HCT116 (cell line): ENCODE measurements around the gene SRGAP1. TPM values are rescaled to one million over a fixed set of nuclear protein-coding genes. Genes with fewer than 3 reads are reported as not detected.

Source experiments
- ATAC-seq: fragments of 200-7000 bp; cut with Tn5 transposase; 2 replicates; pipeline ENCODE4 v1.9.1; 2020; ENCODE audit warnings: mild to moderate bottlenecking, moderate library complexity
- BruUV-seq: library from RNA; stranded (reverse); fragments of 400-500 nt; replicated peaks from 2 replicates; lab custom pipeline; 2021; lab: Mats Ljungman, UMichigan
- CTCF ChIA-PET: fragments of 300-600 bp; sonication (Branson Sonifier 250); formaldehyde crosslinking; loops from one replicate; lab custom pipeline; 2021; ENCODE audit warnings: antibody characterized with exemption; lab: Charles Lee
- POLR2A ChIA-PET: fragments of 300-600, 350-600 bp; sonication (Branson Sonifier 250); formaldehyde crosslinking; loops from one replicate; lab custom pipeline; 2021; ENCODE audit warnings: antibody characterized with exemption; lab: Charles Lee
- RAD21 ChIA-PET, 2 experiments: fragments of 300-600 bp; sonication (Branson Sonifier 250); formaldehyde crosslinking; loops; one replicate each; lab custom pipeline; 2023; ENCODE audit warnings: low total read pairs in 2 of 2; ENCODE audit not compliant: uncharacterized antibody in 2 of 2, unreplicated experiment in 2 of 2, low non-redundant PET in 1 of 2; lab: Charles Lee
- DNase-seq: peaks from one replicate; pipeline ENCODE4 v3.0.0-alpha.2; 2010; ENCODE audit warnings: low read depth, low spot score
- H2AFZ ChIP-seq: fragments of 200-600 bp; shearing (Covaris generic), sonication (generic); 2 replicates; pipeline ENCODE4 v1.6.1; 2017; ENCODE audit warnings: low read depth, mixed run types, mixed read lengths, antibody characterized with exemption, low read length; ENCODE audit not compliant: poor library complexity, severe bottlenecking
- H3K27ac ChIP-seq: 2 replicates; pipeline ENCODE4 v1.5.1; 2012; ENCODE audit warnings: low read depth, low read length
- H3K27me3 ChIP-seq: fragments of 200-600 bp; sonication (generic); 2 replicates; pipeline ENCODE4 v1.6.1; 2016; ENCODE audit warnings: mixed run types, low read length, mixed read lengths; ENCODE audit not compliant: insufficient read depth
- H3K36me3 ChIP-seq, 2 experiments: fragments of 200-500 bp in 1 of 2; fragments of 200-600 bp in 1 of 2; sonication (Bioruptor generic) in 1 of 2; sonication (generic) in 1 of 2; 2 replicates each; pipeline versions ENCODE4 v1.5.1 to v1.6.1; 2014 to 2016; ENCODE audit warnings: low read length in 2 of 2, inconsistent platforms in 1 of 2, mixed read lengths in 1 of 2, mixed run types in 1 of 2; ENCODE audit not compliant: insufficient read depth in 2 of 2, control insufficient read depth in 1 of 2
- H3K4me1 ChIP-seq, 2 experiments: fragments of 200-600 bp in 1 of 2; sonication (generic) in 1 of 2; 2 replicates each; pipeline versions ENCODE4 v1.5.1 to v1.6.1; 2012 to 2017; ENCODE audit warnings: low read length in 2 of 2, inconsistent platforms in 1 of 2, mild to moderate bottlenecking in 1 of 2, mixed read lengths in 1 of 2, mixed run types in 1 of 2, moderate library complexity in 1 of 2; ENCODE audit not compliant: insufficient read depth in 2 of 2, control insufficient read depth in 1 of 2
- H3K4me2 ChIP-seq: fragments of 200-600 bp; sonication (generic); 2 replicates; pipeline ENCODE4 v1.6.1; 2017; ENCODE audit warnings: mixed run types, low read length, mixed read lengths
- H3K4me3 ChIP-seq, 2 experiments: fragments of 200-600 bp in 1 of 2; sonication (generic) in 1 of 2; replicated peaks in 1 of 2; 2 replicates each; pipeline ENCODE4 v1.5.1; 2011 to 2016; ENCODE audit warnings: low read length in 2 of 2, control low read depth in 1 of 2, low read depth in 1 of 2, mild to moderate bottlenecking in 1 of 2, mixed read lengths in 1 of 2, mixed run types in 1 of 2
- H3K79me2 ChIP-seq: fragments of 200-600 bp; sonication (generic); 2 replicates; pipeline ENCODE4 v1.6.1; 2017; ENCODE audit warnings: mild to moderate bottlenecking, mixed run types, low read length, moderate library complexity, mixed read lengths; ENCODE audit not compliant: insufficient read depth
- H3K9ac ChIP-seq: fragments of 200-600 bp; sonication (generic); 2 replicates; pipeline ENCODE4 v1.6.1; 2016; ENCODE audit warnings: low read length, mixed read lengths
- H3K9me2 ChIP-seq: fragments of 200-600 bp; sonication (generic), shearing (Covaris generic); 2 replicates; pipeline ENCODE4 v1.6.1; 2017; ENCODE audit warnings: mixed run types, mild to moderate bottlenecking, moderate library complexity; ENCODE audit not compliant: insufficient read depth
- H3K9me3 ChIP-seq, 2 experiments: fragments of 200-500 bp in 1 of 2; fragments of 200-600 bp in 1 of 2; sonication (Bioruptor generic) in 1 of 2; sonication (generic) in 1 of 2; 2 replicates each; pipeline ENCODE4 v1.6.1; 2014 to 2017; ENCODE audit warnings: low read length in 2 of 2, mixed read lengths in 2 of 2, inconsistent platforms in 1 of 2, low read depth in 1 of 2, mild to moderate bottlenecking in 1 of 2, mixed run types in 1 of 2, moderate library complexity in 1 of 2; ENCODE audit not compliant: control insufficient read depth in 1 of 2, insufficient read depth in 1 of 2
- H4K20me1 ChIP-seq: fragments of 200-600 bp; sonication (generic), shearing (Covaris generic); 2 replicates; pipeline ENCODE4 v1.6.1; 2017; ENCODE audit warnings: mixed run types, mild to moderate bottlenecking, moderate library complexity; ENCODE audit not compliant: insufficient read depth
- CBX3 ChIP-seq: IDR thresholded peaks from 2 replicates; pipeline ENCODE4 v1.6.1; 2012; ENCODE audit warnings: low read depth
- CEBPB ChIP-seq: IDR thresholded peaks from 2 replicates; pipeline ENCODE4 v1.6.1; 2012; ENCODE audit warnings: low read depth
- EGR1 ChIP-seq: IDR thresholded peaks from 2 replicates; pipeline ENCODE4 v1.6.1; 2012; ENCODE audit warnings: low read depth
- ELF1 ChIP-seq: IDR thresholded peaks from 2 replicates; pipeline ENCODE4 v1.6.1; 2012; ENCODE audit warnings: low read depth, borderline replicate concordance
- EZH2 ChIP-seq: fragments of 200-600 bp; sonication (generic); IDR thresholded peaks from 2 replicates; pipeline ENCODE4 v1.6.1; 2017; ENCODE audit warnings: antibody characterized with exemption, mixed run types
- FOSL1 ChIP-seq: IDR thresholded peaks from 2 replicates; pipeline ENCODE4 v1.6.1; 2012; ENCODE audit warnings: low read depth
- RAD21 ChIP-seq: IDR thresholded peaks from 2 replicates; pipeline ENCODE4 v1.6.1; 2012; ENCODE audit warnings: low read depth, mild to moderate bottlenecking
- SIN3A ChIP-seq: IDR thresholded peaks from 2 replicates; pipeline ENCODE4 v1.6.1; 2012; ENCODE audit warnings: low read depth
- SRF ChIP-seq: IDR thresholded peaks from 2 replicates; pipeline ENCODE4 v1.6.1; 2012; ENCODE audit warnings: low read depth
- TCF7L2 ChIP-seq: IDR thresholded peaks from 2 replicates; pipeline ENCODE4 v1.7.0; 2011; ENCODE audit warnings: borderline replicate concordance, inconsistent platforms; ENCODE audit not compliant: insufficient read depth, insufficient read length; ENCODE audit errors: extremely low read depth
- YY1 ChIP-seq: IDR thresholded peaks from 2 replicates; pipeline ENCODE4 v1.6.1; 2011; ENCODE audit warnings: low read length, low read depth, moderate library complexity, mild to moderate bottlenecking; ENCODE audit not compliant: insufficient replicate concordance; ENCODE audit errors: extremely low read depth
- ZFX ChIP-seq: fragments of 450-650 bp; IDR thresholded peaks from 2 replicates; pipeline ENCODE4 v1.6.1; 2017
- intact Hi-C: fragments of 100-400 bp; cut with micrococcal nuclease; formaldehyde crosslinking; loops from 2 replicates; pipeline ENCODE4 v1.10.0; 2022
- total RNA-seq: library from RNA; stranded (reverse); gene quantifications from one replicate; pipeline ENCODE4 v1.2.1, GENCODE V29; 2021; ENCODE audit not compliant: unreplicated experiment
- TF ChIP-seq, protein P1 (sequence below): IDR thresholded peaks from 2 replicates; pipeline ENCODE4 v1.6.1; 2012; ENCODE audit warnings: low read depth
- TF ChIP-seq, protein P2 (sequence below): IDR thresholded peaks from 2 replicates; pipeline ENCODE4 v1.6.1; 2012
- TF ChIP-seq, protein P3 (sequence below): IDR thresholded peaks from 2 replicates; pipeline ENCODE4 v1.6.1; 2012

Gene SRGAP1
- total RNA-seq, 1 experiment from 2014 or later, result 16.6 TPM

DNA sequence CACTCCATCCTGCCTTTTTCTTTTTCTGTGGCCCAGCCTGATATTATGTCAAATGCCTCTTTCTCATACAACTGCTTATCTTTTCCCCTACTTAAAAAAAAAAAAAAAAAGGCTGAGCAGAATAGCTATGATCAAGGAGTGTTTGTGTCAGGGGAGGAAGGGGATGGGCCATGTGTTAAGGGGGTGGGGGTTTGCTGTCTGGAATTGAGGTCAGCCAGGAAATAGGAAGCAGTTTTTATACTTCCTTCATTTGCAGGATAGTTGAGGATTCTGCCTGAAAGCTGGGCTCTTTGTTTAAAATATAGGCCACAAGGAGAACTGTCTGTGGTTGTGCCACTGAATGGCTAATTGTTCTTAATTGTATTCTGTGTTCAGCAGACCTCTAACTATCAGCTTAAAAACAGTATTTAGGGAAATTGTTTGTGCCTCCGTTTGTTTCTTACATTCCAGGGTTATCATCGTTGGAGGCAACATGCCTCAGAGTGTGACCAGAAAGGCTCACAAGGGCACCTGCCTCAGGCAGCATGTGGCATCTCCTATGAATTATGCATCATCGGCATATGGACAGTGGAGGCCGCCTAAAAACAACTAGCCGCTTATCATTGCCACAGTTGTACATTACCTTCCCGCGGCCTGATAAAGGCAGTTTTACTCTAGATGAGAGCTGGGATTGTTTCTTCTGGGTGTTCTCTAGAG is 96.0 kb downstream of the SRGAP1 start (continued):
- TF ChIP-seq, protein P1, sequence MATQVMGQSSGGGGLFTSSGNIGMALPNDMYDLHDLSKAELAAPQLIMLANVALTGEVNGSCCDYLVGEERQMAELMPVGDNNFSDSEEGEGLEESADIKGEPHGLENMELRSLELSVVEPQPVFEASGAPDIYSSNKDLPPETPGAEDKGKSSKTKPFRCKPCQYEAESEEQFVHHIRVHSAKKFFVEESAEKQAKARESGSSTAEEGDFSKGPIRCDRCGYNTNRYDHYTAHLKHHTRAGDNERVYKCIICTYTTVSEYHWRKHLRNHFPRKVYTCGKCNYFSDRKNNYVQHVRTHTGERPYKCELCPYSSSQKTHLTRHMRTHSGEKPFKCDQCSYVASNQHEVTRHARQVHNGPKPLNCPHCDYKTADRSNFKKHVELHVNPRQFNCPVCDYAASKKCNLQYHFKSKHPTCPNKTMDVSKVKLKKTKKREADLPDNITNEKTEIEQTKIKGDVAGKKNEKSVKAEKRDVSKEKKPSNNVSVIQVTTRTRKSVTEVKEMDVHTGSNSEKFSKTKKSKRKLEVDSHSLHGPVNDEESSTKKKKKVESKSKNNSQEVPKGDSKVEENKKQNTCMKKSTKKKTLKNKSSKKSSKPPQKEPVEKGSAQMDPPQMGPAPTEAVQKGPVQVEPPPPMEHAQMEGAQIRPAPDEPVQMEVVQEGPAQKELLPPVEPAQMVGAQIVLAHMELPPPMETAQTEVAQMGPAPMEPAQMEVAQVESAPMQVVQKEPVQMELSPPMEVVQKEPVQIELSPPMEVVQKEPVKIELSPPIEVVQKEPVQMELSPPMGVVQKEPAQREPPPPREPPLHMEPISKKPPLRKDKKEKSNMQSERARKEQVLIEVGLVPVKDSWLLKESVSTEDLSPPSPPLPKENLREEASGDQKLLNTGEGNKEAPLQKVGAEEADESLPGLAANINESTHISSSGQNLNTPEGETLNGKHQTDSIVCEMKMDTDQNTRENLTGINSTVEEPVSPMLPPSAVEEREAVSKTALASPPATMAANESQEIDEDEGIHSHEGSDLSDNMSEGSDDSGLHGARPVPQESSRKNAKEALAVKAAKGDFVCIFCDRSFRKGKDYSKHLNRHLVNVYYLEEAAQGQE, result no peak
- TF ChIP-seq, all 23 proteins: peak for 0

DNA sequence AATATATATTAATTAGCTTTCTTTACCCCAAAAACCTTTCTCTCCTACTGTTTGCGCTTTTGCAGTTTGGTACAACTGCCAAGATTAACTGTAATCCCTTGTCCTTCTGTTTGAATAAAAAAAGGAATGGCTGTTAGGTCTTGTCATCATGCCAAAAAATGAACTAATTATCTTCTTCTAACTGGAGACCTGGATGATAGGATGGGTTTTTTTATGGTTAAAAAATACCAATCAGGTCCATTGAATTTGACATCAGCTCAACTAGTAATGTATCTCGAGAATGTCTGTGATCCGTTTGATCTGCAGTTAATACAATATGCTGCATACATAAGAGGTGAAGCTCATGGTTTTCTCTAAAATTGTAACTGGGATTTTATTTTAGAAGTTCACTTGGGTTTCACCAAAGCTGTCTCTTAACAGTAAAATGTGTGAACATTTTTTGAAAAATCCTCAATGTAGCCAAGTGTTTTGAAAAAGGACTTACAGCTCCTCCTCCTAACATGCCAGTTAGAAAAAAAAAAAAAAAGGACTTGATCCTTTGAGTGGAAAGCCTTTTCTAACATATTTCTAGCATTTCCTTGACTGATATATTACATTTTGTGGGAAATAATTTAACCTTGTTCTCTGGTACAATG is 96.8 kb downstream of the SRGAP1 start:
- no peak for DNase-seq
- POLR2A ChIA-PET, result no interaction called here
- TF ChIP-seq, protein P1, result no peak
- no peak for TF ChIP-seq EGR1
- TF ChIP-seq EZH2, result no peak
- TF ChIP-seq RAD21, result no peak
- no peak for TF ChIP-seq CEBPB
- no peak for TF ChIP-seq SIN3A
- no peak for TF ChIP-seq FOSL1
- no peak for TF ChIP-seq ELF1
- TF ChIP-seq SRF, result no peak
- TF ChIP-seq ZFX, result no peak
- no peak for TF ChIP-seq YY1
- TF ChIP-seq CBX3, result no peak
- no peak for TF ChIP-seq TCF7L2
- TF ChIP-seq, protein P2, sequence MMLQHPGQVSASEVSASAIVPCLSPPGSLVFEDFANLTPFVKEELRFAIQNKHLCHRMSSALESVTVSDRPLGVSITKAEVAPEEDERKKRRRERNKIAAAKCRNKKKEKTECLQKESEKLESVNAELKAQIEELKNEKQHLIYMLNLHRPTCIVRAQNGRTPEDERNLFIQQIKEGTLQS, result no peak
- TF ChIP-seq, protein P3, sequence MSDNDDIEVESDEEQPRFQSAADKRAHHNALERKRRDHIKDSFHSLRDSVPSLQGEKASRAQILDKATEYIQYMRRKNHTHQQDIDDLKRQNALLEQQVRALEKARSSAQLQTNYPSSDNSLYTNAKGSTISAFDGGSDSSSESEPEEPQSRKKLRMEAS, result no peak

More for the DNA sequence above, 96.8 kb downstream of the SRGAP1 start:
- Histone ChIP-seq H3K27me3 (no peaks in the 10 kb centered on the region), H3K9ac (no peak overlapping the region), H3K9me3 (no peaks in the 10 kb centered on the region), H3K79me2 (peaks cover 32% of the 10 kb centered on the region), H3K4me3 (no peak overlapping the region), H3K36me3 (no peaks in the 10 kb centered on the region), H3K9me2 (no peaks in the 10 kb centered on the region; the same call in 1 of the 2 replicates), H3K4me2 (no peak overlapping the region), H3K4me1 (peaks cover 0 to 7% of the 10 kb centered on the region in 2 experiments; a peak in 1 of 4 replicates), H2AFZ (no peak overlapping the region), H3K27ac (no peak overlapping the region), H4K20me1 (no peaks in the 10 kb centered on the region)
- no peak for ATAC-seq
- intact Hi-C loops, result no loop called here
- RAD21 ChIA-PET, result no interaction called here
- BruUV-seq, result no TSS peak
- CTCF ChIA-PET, result no interaction called here
